GM19035 (cell line): Measurements from ENCODE around the gene GRK3.
"Not testable (repeated sequence)": the region's sequence is repeated elsewhere in the genome, so short reads cannot be mapped to it uniquely, and the experiment has no call there.

Experiments used
- ATAC-seq: cut with Tn5 transposase; IDR thresholded peaks from one replicate; pipeline ENCODE4 v1.9.1; 2021; ENCODE audit not compliant: unreplicated experiment

GRK3 gene

GRCh38 chr22:25564320-25564978 is at the start of gene GRK3:
GRK3 (plus strand) TSS chr22:25564675; CDS start chr22:25565041, 366 bp downstream.
- no peak for ATAC-seq

GRCh38 chr22:25518000-25518663 is 46.3 kb upstream of the GRK3 start:
- ATAC-seq, result no peak

- no peak for ATAC-seq
These were observed 39.1 kb upstream of the GRK3 start for GRCh38 chr22:25525376-25525775.

- ATAC-seq, result not testable (repeated sequence)
These were observed 38.5 kb upstream of the GRK3 start for GRCh38 chr22:25525804-25526584.

- ATAC-seq, result not testable (repeated sequence)
These were observed 37.5 kb upstream of the GRK3 start for GRCh38 chr22:25527016-25527415.

GRCh38 chr22:25528068-25528467 is 36.4 kb upstream of the GRK3 start:
- not testable (repeated sequence) for ATAC-seq

- ATAC-seq, result not testable (repeated sequence)
These were observed 35.4 kb upstream of the GRK3 start for GRCh38 chr22:25529059-25529458.

- not testable (repeated sequence) for ATAC-seq
These were observed 34.8 kb upstream of the GRK3 start for GRCh38 chr22:25529541-25530137.

GRCh38 chr22:25531677-25532076 is 32.8 kb upstream of the GRK3 start:
- ATAC-seq, result not testable (repeated sequence)

GRCh38 chr22:25534724-25535123 is 29.8 kb upstream of the GRK3 start:
- ATAC-seq, result no peak

GRCh38 chr22:25536589-25536988 is 27.9 kb upstream of the GRK3 start:
- ATAC-seq, result no peak

- ATAC-seq, result no peak
These were observed 24.1 kb upstream of the GRK3 start for GRCh38 chr22:25540166-25540907.

GRCh38 chr22:25540908-25541660 is 23.4 kb upstream of the GRK3 start:
- ATAC-seq, result no peak

- no peak for ATAC-seq
These were observed 22.3 kb upstream of the GRK3 start for GRCh38 chr22:25542191-25542590.

- no peak for ATAC-seq
These were observed 21.6 kb upstream of the GRK3 start for GRCh38 chr22:25542720-25543402.

- no peak for ATAC-seq
These were observed 19.3 kb upstream of the GRK3 start for GRCh38 chr22:25545146-25545545.

- ATAC-seq, result no peak
These were observed 18.8 kb upstream of the GRK3 start for GRCh38 chr22:25545672-25546071.

- ATAC-seq, result no peak
These were observed 18.2 kb upstream of the GRK3 start for GRCh38 chr22:25546242-25546641.

GRCh38 chr22:25546751-25547150 is 17.7 kb upstream of the GRK3 start:
- ATAC-seq, result no peak
